Liver (tissue), 3 donors: ENCODE data around the gene STH.

Experiments used
- ATF3 ChIP-seq: IDR thresholded peaks from 2 replicates; pipeline ENCODE4 v1.6.1; 2016; ENCODE audit warnings: antibody characterized with exemption
- EGR1 ChIP-seq, 2 donors: IDR thresholded peaks; 2 replicates each; pipeline ENCODE4 v1.6.1; 2016 to 2018; ENCODE audit warnings: antibody characterized with exemption in 2 of 2, low read depth in 2 of 2
- GABPA ChIP-seq, 2 donors: IDR thresholded peaks in 1 of 2; conservative IDR thresholded peaks in 1 of 2; 2 replicates each; pipeline ENCODE4 v1.6.1; 2016; ENCODE audit warnings: antibody characterized with exemption in 2 of 2, mild to moderate bottlenecking in 1 of 2, moderate library complexity in 1 of 2
- HNF4G ChIP-seq: IDR thresholded peaks from 2 replicates; pipeline ENCODE4 v1.6.1; 2016; ENCODE audit warnings: antibody characterized with exemption
- MAX ChIP-seq: IDR thresholded peaks from 2 replicates; pipeline ENCODE4 v1.6.1; 2016; ENCODE audit warnings: antibody characterized with exemption
- RAD21 ChIP-seq, 2 donors: IDR thresholded peaks; 2 replicates each; pipeline ENCODE4 v1.6.1; 2016; ENCODE audit warnings: antibody characterized with exemption in 2 of 2, mild to moderate bottlenecking in 2 of 2
- REST ChIP-seq: IDR thresholded peaks from 2 replicates; pipeline ENCODE4 v1.6.1; 2016; ENCODE audit warnings: antibody characterized with exemption, mild to moderate bottlenecking
- SP1 ChIP-seq: IDR thresholded peaks from 2 replicates; pipeline ENCODE4 v1.6.1; 2018; ENCODE audit warnings: antibody characterized with exemption, mild to moderate bottlenecking
- YY1 ChIP-seq: IDR thresholded peaks from 2 replicates; pipeline ENCODE4 v1.6.1; 2016; ENCODE audit warnings: antibody characterized with exemption, mild to moderate bottlenecking
- TF ChIP-seq, protein P1 (sequence below): fragments of 150-350 bp; IDR thresholded peaks from 2 replicates; pipeline ENCODE4 v1.5.1; 2017; ENCODE audit warnings: improper control_type of control experiment, low read depth, low read length; ENCODE audit not compliant: missing input control
- TF ChIP-seq, protein P2 (sequence below): IDR thresholded peaks from 2 replicates; pipeline ENCODE4 v1.6.1; 2016; ENCODE audit warnings: antibody characterized with exemption
- donor health status: healthy.
- donor health status: healthy.

GRCh38 chr17:45987706-45988105 lies 11.3 kb upstream of the STH start:
- TF ChIP-seq, protein P1, sequence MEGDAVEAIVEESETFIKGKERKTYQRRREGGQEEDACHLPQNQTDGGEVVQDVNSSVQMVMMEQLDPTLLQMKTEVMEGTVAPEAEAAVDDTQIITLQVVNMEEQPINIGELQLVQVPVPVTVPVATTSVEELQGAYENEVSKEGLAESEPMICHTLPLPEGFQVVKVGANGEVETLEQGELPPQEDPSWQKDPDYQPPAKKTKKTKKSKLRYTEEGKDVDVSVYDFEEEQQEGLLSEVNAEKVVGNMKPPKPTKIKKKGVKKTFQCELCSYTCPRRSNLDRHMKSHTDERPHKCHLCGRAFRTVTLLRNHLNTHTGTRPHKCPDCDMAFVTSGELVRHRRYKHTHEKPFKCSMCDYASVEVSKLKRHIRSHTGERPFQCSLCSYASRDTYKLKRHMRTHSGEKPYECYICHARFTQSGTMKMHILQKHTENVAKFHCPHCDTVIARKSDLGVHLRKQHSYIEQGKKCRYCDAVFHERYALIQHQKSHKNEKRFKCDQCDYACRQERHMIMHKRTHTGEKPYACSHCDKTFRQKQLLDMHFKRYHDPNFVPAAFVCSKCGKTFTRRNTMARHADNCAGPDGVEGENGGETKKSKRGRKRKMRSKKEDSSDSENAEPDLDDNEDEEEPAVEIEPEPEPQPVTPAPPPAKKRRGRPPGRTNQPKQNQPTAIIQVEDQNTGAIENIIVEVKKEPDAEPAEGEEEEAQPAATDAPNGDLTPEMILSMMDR, result no peak
- TF ChIP-seq EGR1 (IDR thresholded peaks at IDR 0.05; ENCODE audit: low read depth in 2 of 2) (no peak), MAX (no peak), RAD21 (IDR thresholded peaks at IDR 0.05) (no peak), YY1 (no peak), HNF4G (no peak), ATF3 (no peak), GABPA (IDR thresholded peaks at IDR 0.05 in 1 of 2, conservative IDR thresholded peaks at IDR 0.05 in 1 of 2) (no peak), SP1 (no peak), REST (no peak)
- TF ChIP-seq, protein P2, sequence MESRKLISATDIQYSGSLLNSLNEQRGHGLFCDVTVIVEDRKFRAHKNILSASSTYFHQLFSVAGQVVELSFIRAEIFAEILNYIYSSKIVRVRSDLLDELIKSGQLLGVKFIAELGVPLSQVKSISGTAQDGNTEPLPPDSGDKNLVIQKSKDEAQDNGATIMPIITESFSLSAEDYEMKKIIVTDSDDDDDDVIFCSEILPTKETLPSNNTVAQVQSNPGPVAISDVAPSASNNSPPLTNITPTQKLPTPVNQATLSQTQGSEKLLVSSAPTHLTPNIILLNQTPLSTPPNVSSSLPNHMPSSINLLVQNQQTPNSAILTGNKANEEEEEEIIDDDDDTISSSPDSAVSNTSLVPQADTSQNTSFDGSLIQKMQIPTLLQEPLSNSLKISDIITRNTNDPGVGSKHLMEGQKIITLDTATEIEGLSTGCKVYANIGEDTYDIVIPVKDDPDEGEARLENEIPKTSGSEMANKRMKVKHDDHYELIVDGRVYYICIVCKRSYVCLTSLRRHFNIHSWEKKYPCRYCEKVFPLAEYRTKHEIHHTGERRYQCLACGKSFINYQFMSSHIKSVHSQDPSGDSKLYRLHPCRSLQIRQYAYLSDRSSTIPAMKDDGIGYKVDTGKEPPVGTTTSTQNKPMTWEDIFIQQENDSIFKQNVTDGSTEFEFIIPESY, result no peak
